GM23248 (cell line): ENCODE data around the gene CACNG5. TPM values are rescaled to one million over a fixed set of nuclear protein-coding genes. Genes with fewer than 3 reads are reported as not detected.
A peak's percentile ranks its signal among the peaks of the same experiment; 100 is the strongest.

Experiments used
- DNase-seq: peaks from one replicate; pipeline ENCODE4 v3.0.0-alpha.2; 2015
- H2AFZ ChIP-seq: fragments of 200-600 bp; sonication (generic); 2 replicates; pipeline ENCODE4 v1.6.1; 2016; ENCODE audit warnings: antibody characterized with exemption
- H3F3A ChIP-seq: fragments of 200-600 bp; sonication (generic); 2 replicates; pipeline ENCODE4 v1.6.1; 2016; ENCODE audit warnings: mild to moderate bottlenecking, antibody characterized with exemption, mixed run types; ENCODE audit not compliant: insufficient read depth
- H3K27ac ChIP-seq: fragments of 200-600 bp; sonication (generic); 2 replicates; pipeline ENCODE4 v1.5.1; 2016; ENCODE audit warnings: mild to moderate bottlenecking
- H3K27me3 ChIP-seq: fragments of 200-600 bp; sonication (generic); replicated peaks from 2 replicates; pipeline ENCODE4 v1.6.1; 2016; ENCODE audit warnings: mild to moderate bottlenecking; ENCODE audit not compliant: insufficient read depth
- H3K36me3 ChIP-seq: fragments of 200-600 bp; sonication (generic); 2 replicates; pipeline ENCODE4 v1.6.1; 2016; ENCODE audit warnings: low read depth, mild to moderate bottlenecking
- H3K4me1 ChIP-seq: fragments of 200-600 bp; sonication (generic); 2 replicates; pipeline ENCODE4 v1.6.1; 2016; ENCODE audit warnings: mild to moderate bottlenecking; ENCODE audit not compliant: insufficient read depth
- H3K4me2 ChIP-seq: fragments of 200-600 bp; sonication (generic); one replicate; pipeline ENCODE4 v1.6.1; 2016; ENCODE audit warnings: mild to moderate bottlenecking; ENCODE audit not compliant: unreplicated experiment
- H3K4me3 ChIP-seq: fragments of 200-600 bp; sonication (generic); 2 replicates; pipeline ENCODE4 v1.5.1; 2016; ENCODE audit warnings: mild to moderate bottlenecking
- H3K79me2 ChIP-seq: fragments of 200-600 bp; sonication (generic); 2 replicates; pipeline ENCODE4 v1.6.1; 2016; ENCODE audit warnings: mild to moderate bottlenecking; ENCODE audit not compliant: insufficient read depth
- H3K9ac ChIP-seq: fragments of 200-600 bp; sonication (generic); 2 replicates; pipeline ENCODE4 v1.6.1; 2016; ENCODE audit warnings: mild to moderate bottlenecking
- H3K9me2 ChIP-seq: fragments of 200-600 bp; sonication (generic); 2 replicates; pipeline ENCODE4 v1.6.1; 2016; ENCODE audit warnings: mixed run types, mild to moderate bottlenecking, moderate library complexity; ENCODE audit not compliant: insufficient read depth
- H3K9me3 ChIP-seq: fragments of 200-600 bp; sonication (generic); one replicate; pipeline ENCODE4 v1.6.1; 2017; ENCODE audit warnings: low read depth
- H4K20me1 ChIP-seq: fragments of 200-600 bp; sonication (generic); 2 replicates; pipeline ENCODE4 v1.6.0; 2016; ENCODE audit not compliant: insufficient read depth
- EZH2 ChIP-seq: fragments of 200-600 bp; sonication (generic); IDR thresholded peaks from 2 replicates; pipeline ENCODE4 v1.6.1; 2018; ENCODE audit warnings: antibody characterized with exemption, mild to moderate bottlenecking; ENCODE audit not compliant: insufficient read depth, poor library complexity, severe bottlenecking
- EZH2phosphoT487 ChIP-seq: fragments of 200-600 bp; sonication (generic); IDR thresholded peaks from 2 replicates; pipeline ENCODE4 v1.6.1; 2018; ENCODE audit warnings: antibody characterized with exemption, moderate library complexity, mild to moderate bottlenecking, low read depth; ENCODE audit not compliant: insufficient read depth
- WGBS, 2 experiments: methylation state at CpG; one replicate each; pipeline ENCODE4 v1.1.6; 2015 to 2017; ENCODE audit warnings: low lambda C conversion rate in 2 of 2, low coverage in 1 of 2; ENCODE audit errors: missing lambda C conversion rate in 2 of 2; 5-methylcytosine and 5-hydroxymethylcytosine counted together
- in situ Hi-C: fragments of 300-500 bp; cut with MboI; formaldehyde crosslinking; loops from 2 replicates; pipeline ENCODE4 v1.15.0; 2020
- microRNA counts: library from miRNA; unstranded; fragments of <30 nt; microRNA quantifications from one replicate; lab custom pipeline; 2016
- microRNA-seq: library from miRNA; unstranded; fragments of <30 nt; microRNA quantifications from one replicate; pipeline ENCODE4, GENCODE V29; 2016; ENCODE audit warnings: borderline number of aligned reads
- polyA plus RNA-seq: library from polyadenylated mRNA; unstranded; fragments of >200 nt; fragmentation: Nextera tagmentation; extraction: Ambion mirVana; gene quantifications from 2 replicates; pipeline ENCODE4 v1.2.1, GENCODE V29; 2016
- small RNA-seq: library from RNA; depleted of rRNA; stranded (forward); fragments of <200 nt; gene quantifications from one replicate; pipeline ENCODE3, GENCODE V24; 2014; ENCODE audit warnings: low read depth, low replicate concordance
- total RNA-seq: library from RNA; depleted of rRNA; stranded (reverse); fragments of >200 nt; shearing (Covaris generic); gene quantifications from 2 replicates; pipeline ENCODE4 v1.2.3, GENCODE V29; 2014; rRNA removed

CACNG5 gene
- total and polyA plus RNA-seq, 2 experiments from 2014 or later: not detected

GRCh38 chr17:66934040-66934439, 99.1 kb downstream of the CACNG5 start:
- Histone ChIP-seq H3K4me1 (no peaks in the 10 kb centered on the region), H3F3A (no peaks in the 10 kb centered on the region), H3K9me3 (no peaks in the 10 kb centered on the region), H3K27me3 (peaks cover 26% of the 10 kb centered on the region), H4K20me1 (no peaks in the 10 kb centered on the region), H3K36me3 (no peaks in the 10 kb centered on the region), H3K79me2 (no peaks in the 10 kb centered on the region), H2AFZ (no peak overlapping the region), H3K4me3 (no peak overlapping the region), H3K9me2 (no peaks in the 10 kb centered on the region), H3K27ac (no peak overlapping the region), H3K4me2 (no peak overlapping the region), H3K9ac (no peak overlapping the region)
- 58 to 60% methylated on average over 2 of the region's 2 CpGs for WGBS, 2 experiments
- in situ Hi-C loops: no loop called here
- TF ChIP-seq EZH2 (no peak), EZH2phosphoT487 (no peak)
- DNase-seq: no peak

MicroRNAs encoded within 50 kb of the gene (microRNA counts, 767-probe panel; counts per million panel counts)
- microRNA hsa-miR-634 (lab: Ali Mortazavi, UCI): 447 counts per million, percentile 86 among the panel's probes with 10 or more counts

Small RNA genes within 50 kb of the gene (microRNA-seq; reads per million reads assigned to microRNA genes)
- not detected for gene MIR634

Small RNA genes within 50 kb of the gene (small RNA-seq; reads per million reads assigned to genes)
- gene MIR634: not detected
- gene RNA5SP446: not detected

Other genes with a start within 250 kb of the CACNG5 start
- not detected in 2 replicates for gene CACNG4, start 129.6 kb downstream of the CACNG5 start, total RNA-seq
- not detected in 2 replicates for gene CACNG4, start 129.6 kb downstream of the CACNG5 start, polyA plus RNA-seq
- gene CACNG1, start 209.4 kb downstream of the CACNG5 start, total RNA-seq: not detected in 2 replicates
- gene CACNG1, start 209.4 kb downstream of the CACNG5 start, polyA plus RNA-seq: not detected in 2 replicates